Breast epithelium (tissue), 4 donors: Measurements from ENCODE around the gene NBAS. TPM values are rescaled to one million over a fixed set of nuclear protein-coding genes. Genes with fewer than 3 reads are reported as not detected.

ENCODE experiments used
- DNase-seq, 2 donors: peaks; one replicate each; pipeline ENCODE4 v3.0.0-alpha.2; 2019; ENCODE audit warnings: low spot score in 2 of 2
- H3K27ac ChIP-seq, 2 donors: fragments of 200-600 bp; sonication (generic) in 1 of 2; one replicate each; pipeline ENCODE4 v1.5.1; 2016 to 2019; ENCODE audit warnings: mild to moderate bottlenecking in 1 of 2
- H3K27me3 ChIP-seq, 2 donors: fragments of 200-600 bp; sonication (generic) in 1 of 2; one replicate each; pipeline versions ENCODE4 v1.5.1 to v1.6.0; 2017 to 2019; ENCODE audit warnings: control low read depth in 1 of 2, mild to moderate bottlenecking in 1 of 2
- H3K36me3 ChIP-seq: fragments of 200-600 bp; one replicate; pipeline ENCODE4 v1.5.1; 2019
- H3K4me1 ChIP-seq, 2 donors: fragments of 200-600 bp; sonication (generic); one replicate each; pipeline ENCODE4 v1.5.1; 2016 to 2019; ENCODE audit warnings: control low read depth in 1 of 2
- H3K4me3 ChIP-seq, 3 donors: fragments of 200-600 bp; sonication (generic); 1 replicate in 2 of 3; 2 replicates in 1 of 3; pipeline ENCODE4 v1.5.1; 2016 to 2019; ENCODE audit warnings: mild to moderate bottlenecking in 3 of 3, moderate library complexity in 2 of 3
- H3K9me3 ChIP-seq, 2 donors: fragments of 200-600 bp; sonication (generic) in 1 of 2; one replicate each; pipeline ENCODE4 v1.5.1; 2016 to 2019; ENCODE audit warnings: control low read depth in 1 of 2
- POLR2A ChIP-seq: fragments of 450-650 bp; IDR thresholded peaks from one replicate; pipeline ENCODE4 v1.6.1; 2016; ENCODE audit warnings: antibody characterized with exemption, mild to moderate bottlenecking, moderate library complexity
- POLR2AphosphoS5 ChIP-seq, 3 donors: sonication (generic); formaldehyde crosslinking; IDR thresholded peaks; one replicate each; pipeline ENCODE4 v1.6.1; 2017; ENCODE audit warnings: antibody characterized with exemption in 3 of 3
- intact Hi-C: fragments of 100-400 bp; cut with DNase I; formaldehyde crosslinking; loops from one replicate; pipeline ENCODE4 v1.15.1; 2023; ENCODE audit warnings: low total_unique reads
- total RNA-seq, 3 donors: library from RNA; depleted of rRNA; stranded (reverse); fragments of >200 nt; gene quantifications; one replicate each; pipeline ENCODE4 v1.1.0, GENCODE V29; 2016
- TF ChIP-seq, protein P1 (sequence below), 3 donors: fragments of 450-650 bp; IDR thresholded peaks; one replicate each; pipeline ENCODE4 v1.5.1; 2016 to 2017; ENCODE audit warnings: antibody characterized with exemption in 3 of 3, mild to moderate bottlenecking in 3 of 3, moderate library complexity in 3 of 3

NBAS gene
- total RNA-seq, 3 donors from 2014 or later, result 44.9 to 59.1 (median 45.1) TPM

DNA sequence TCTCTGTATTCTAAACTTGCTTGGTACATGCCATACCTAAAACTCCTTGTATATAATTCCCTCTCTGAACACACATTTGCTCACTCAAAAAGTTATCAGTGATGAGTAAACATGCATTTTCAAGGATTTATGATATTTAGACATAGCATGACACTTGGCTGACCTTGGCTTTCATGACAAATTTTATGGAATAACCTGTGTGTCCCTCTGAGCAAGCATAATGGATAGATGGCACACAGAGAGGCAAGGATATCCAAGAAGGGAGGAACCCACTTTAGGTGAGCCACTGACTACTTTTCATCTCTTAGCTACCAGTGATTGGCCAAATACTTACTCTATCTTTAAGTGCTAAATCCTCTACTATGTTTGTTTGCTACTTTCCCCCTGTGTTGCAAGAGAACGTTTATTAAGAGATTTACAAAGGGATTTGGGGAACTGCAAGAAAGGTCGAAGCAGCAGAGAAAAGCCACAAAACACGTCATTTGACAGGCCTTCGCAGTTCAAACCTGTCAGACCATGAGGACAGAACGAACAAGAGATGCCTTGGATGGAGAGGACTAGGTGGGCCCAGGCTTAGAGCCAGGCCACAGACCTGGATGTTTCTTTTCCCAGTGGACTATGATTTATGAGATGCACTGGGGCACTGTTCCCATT lies 379.9 kb downstream of the NBAS start:
- no peaks in the 10 kb centered on the region for H3K36me3 ChIP-seq
- no peak overlapping the region for H3K4me3 ChIP-seq
- H3K27ac ChIP-seq, result no peak overlapping the region
- H3K27me3 ChIP-seq, result no peaks in the 10 kb centered on the region
- intact Hi-C loops, result no loop called here
- no peak for DNase-seq
- no peak for TF ChIP-seq POLR2AphosphoS5 (IDR thresholded peaks at IDR 0.05)
- TF ChIP-seq, protein P1, sequence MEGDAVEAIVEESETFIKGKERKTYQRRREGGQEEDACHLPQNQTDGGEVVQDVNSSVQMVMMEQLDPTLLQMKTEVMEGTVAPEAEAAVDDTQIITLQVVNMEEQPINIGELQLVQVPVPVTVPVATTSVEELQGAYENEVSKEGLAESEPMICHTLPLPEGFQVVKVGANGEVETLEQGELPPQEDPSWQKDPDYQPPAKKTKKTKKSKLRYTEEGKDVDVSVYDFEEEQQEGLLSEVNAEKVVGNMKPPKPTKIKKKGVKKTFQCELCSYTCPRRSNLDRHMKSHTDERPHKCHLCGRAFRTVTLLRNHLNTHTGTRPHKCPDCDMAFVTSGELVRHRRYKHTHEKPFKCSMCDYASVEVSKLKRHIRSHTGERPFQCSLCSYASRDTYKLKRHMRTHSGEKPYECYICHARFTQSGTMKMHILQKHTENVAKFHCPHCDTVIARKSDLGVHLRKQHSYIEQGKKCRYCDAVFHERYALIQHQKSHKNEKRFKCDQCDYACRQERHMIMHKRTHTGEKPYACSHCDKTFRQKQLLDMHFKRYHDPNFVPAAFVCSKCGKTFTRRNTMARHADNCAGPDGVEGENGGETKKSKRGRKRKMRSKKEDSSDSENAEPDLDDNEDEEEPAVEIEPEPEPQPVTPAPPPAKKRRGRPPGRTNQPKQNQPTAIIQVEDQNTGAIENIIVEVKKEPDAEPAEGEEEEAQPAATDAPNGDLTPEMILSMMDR (IDR thresholded peaks at IDR 0.05), result no peak
- TF ChIP-seq POLR2A, result no peak
- no peaks in the 10 kb centered on the region for H3K4me1 ChIP-seq
- H3K9me3 ChIP-seq, result no peaks in the 10 kb centered on the region

DNA sequence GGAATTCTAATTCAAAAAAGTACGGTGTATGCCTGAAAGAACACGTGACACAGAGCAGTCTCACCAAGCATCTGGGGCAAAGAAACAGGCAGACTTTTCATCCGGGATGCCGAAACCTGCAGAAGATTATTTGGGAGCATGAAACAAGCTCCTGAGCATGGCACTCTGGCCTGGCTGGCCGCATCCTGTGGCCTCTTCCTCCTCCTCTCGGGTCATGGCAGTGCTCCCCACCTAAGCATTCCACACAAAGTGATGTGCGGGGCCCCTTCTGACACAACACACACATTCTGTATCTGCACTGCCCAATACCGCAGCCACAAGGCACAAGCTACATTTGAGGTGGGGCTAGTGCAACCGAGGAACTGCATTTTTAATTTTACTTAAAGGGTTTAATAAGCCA lies 380.8 kb downstream of the NBAS start:
- Histone ChIP-seq H3K36me3 (no peaks in the 10 kb centered on the region), H3K27ac (no peak overlapping the region), H3K9me3 (no peaks in the 10 kb centered on the region), H3K4me1 (no peaks in the 10 kb centered on the region), H3K4me3 (no peak overlapping the region), H3K27me3 (no peaks in the 10 kb centered on the region)
- no peak for DNase-seq
- TF ChIP-seq POLR2A (no peak), POLR2AphosphoS5 (IDR thresholded peaks at IDR 0.05) (no peak)
- TF ChIP-seq, protein P1 (IDR thresholded peaks at IDR 0.05), result no peak
- intact Hi-C loops, result no loop called here

DNA sequence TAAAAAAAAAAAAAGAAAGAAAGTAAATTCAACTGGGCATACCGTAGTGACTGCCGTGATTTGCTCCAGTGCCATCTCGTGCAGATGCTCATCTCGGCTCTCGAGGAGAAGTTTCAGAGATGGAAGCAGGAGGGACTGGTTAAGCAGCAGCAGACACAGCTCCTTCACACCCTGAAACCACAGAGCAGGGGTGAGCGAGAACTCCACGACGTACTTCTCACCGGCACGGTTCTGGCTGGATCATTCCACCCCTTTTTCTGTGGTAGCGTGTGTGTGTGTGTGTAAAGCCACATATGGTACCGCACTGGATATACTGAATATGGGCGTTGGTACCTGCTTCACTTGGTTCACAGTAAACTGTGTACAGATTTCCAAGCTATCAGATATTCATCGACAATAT lies 382.2 kb downstream of the NBAS start:
- TF ChIP-seq POLR2AphosphoS5 (IDR thresholded peaks at IDR 0.05) (no peak), POLR2A (no peak)
- TF ChIP-seq, protein P1 (IDR thresholded peaks at IDR 0.05), result no peak
- Histone ChIP-seq H3K9me3 (no peaks in the 10 kb centered on the region), H3K27me3 (no peaks in the 10 kb centered on the region), H3K4me3 (no peak overlapping the region), H3K36me3 (no peaks in the 10 kb centered on the region), H3K27ac (no peak overlapping the region), H3K4me1 (no peaks in the 10 kb centered on the region)
- no peak for DNase-seq
- intact Hi-C loops, result no loop called here

DNA sequence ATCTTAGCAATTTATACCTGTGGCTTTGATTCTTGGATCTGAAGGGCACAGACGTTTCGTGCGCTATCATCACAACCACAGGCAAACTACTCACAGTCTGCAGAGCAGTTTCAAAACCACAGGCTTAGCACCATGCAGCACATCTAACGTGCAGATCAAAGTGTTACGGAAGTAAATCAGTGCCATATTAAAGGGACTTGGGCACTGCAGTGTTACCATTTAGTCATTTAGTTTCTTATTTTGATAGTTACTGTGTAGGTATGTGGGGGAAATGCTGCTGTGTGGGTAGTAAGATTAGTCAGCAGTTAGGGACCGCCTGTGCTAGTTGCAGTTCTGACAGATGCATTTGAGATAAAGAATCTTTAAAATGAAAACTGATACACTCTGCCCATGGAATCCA lies 384.0 kb downstream of the NBAS start:
- no peaks in the 10 kb centered on the region for H3K4me1 ChIP-seq
- no peak overlapping the region for H3K27ac ChIP-seq
- no peak for DNase-seq
- H3K27me3 ChIP-seq, result no peaks in the 10 kb centered on the region
- no peak overlapping the region for H3K4me3 ChIP-seq
- no peaks in the 10 kb centered on the region for H3K9me3 ChIP-seq
- intact Hi-C loops, result no loop called here
- TF ChIP-seq, protein P1 (IDR thresholded peaks at IDR 0.05), result no peak
- TF ChIP-seq POLR2AphosphoS5 (IDR thresholded peaks at IDR 0.05), result no peak
- no peak for TF ChIP-seq POLR2A
- peaks cover 4% of the 10 kb centered on the region for H3K36me3 ChIP-seq

DNA sequence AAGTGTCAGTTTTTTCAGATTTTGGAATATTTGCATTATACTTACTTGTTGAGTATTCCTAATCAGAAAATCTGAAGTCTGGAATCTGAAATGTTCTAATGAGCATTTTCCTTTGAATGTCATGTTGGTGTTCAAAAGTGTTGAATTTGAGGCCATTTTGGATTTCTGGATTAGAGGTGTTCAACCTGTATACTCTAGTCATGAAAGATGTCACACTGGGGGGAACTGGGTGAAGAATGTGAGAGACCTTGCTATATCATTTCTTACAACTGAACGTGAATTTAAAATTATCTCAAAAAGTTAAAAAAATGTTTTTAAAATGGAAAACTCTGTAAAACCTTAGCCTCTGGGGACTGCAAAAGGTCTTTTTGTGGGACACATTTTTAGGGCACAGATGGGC lies 384.5 kb downstream of the NBAS start:
- TF ChIP-seq POLR2AphosphoS5 (IDR thresholded peaks at IDR 0.05), result no peak
- no peak overlapping the region for H3K27ac ChIP-seq
- intact Hi-C loops, result no loop called here
- no peaks in the 10 kb centered on the region for H3K27me3 ChIP-seq
- H3K36me3 ChIP-seq, result peaks cover 4% of the 10 kb centered on the region
- H3K4me1 ChIP-seq, result no peaks in the 10 kb centered on the region
- H3K9me3 ChIP-seq, result no peaks in the 10 kb centered on the region
- no peak for DNase-seq
- H3K4me3 ChIP-seq, result no peak overlapping the region
